Type B pancreatic cell (in vitro differentiated cells): Measurements from ENCODE around the gene EMX1. TPM values are rescaled to one million over a fixed set of nuclear protein-coding genes. Genes with fewer than 3 reads are reported as not detected.

ENCODE experiments used
- DNase-seq: peaks from one replicate; pipeline ENCODE4 v3.0.0; 2021; ENCODE audit warnings: mixed read lengths; ENCODE audit not compliant: unreplicated experiment; ENCODE audit errors: extremely low spot score
- H3K27ac Mint-ChIP-seq: 2 replicates; pipeline ENCODE4 v1.8.0; 2021; ENCODE audit warnings: mild to moderate bottlenecking, mixed read lengths
- H3K27me3 Mint-ChIP-seq: 2 replicates; pipeline ENCODE4 v1.8.0; 2021; ENCODE audit warnings: mixed read lengths
- H3K36me3 Mint-ChIP-seq: 2 replicates; pipeline ENCODE4 v1.8.0; 2021; ENCODE audit warnings: mixed read lengths
- H3K4me1 Mint-ChIP-seq: one replicate; pipeline ENCODE4 v1.8.0; 2021; ENCODE audit warnings: mixed read lengths; ENCODE audit not compliant: unreplicated experiment
- H3K4me3 Mint-ChIP-seq: 2 replicates; pipeline ENCODE4 v1.8.0; 2021; ENCODE audit warnings: mild to moderate bottlenecking, mixed read lengths
- H3K9me3 Mint-ChIP-seq: 2 replicates; pipeline ENCODE4 v1.8.0; 2021; ENCODE audit warnings: mixed read lengths
- CTCF ChIP-seq: fragments of 200-600 bp; sonication (generic); conservative IDR thresholded peaks from 2 replicates; pipeline ENCODE4 v1.5.0; 2021; ENCODE audit warnings: antibody characterized with exemption, mild to moderate bottlenecking
- total RNA-seq: library from RNA; stranded (reverse); gene quantifications from 2 replicates; pipeline ENCODE4 v1.2.1, GENCODE V29; 2021; ENCODE audit warnings: low replicate concordance

Gene EMX1
- total RNA-seq, 1 donor from 2014 or later: 0.97 TPM

- Mint-ChIP-seq H3K4me3 (no peak overlapping the region), H3K9me3 (no peaks in the 10 kb centered on the region), H3K27ac (no peak overlapping the region), H3K36me3 (no peaks in the 10 kb centered on the region), H3K27me3 (peaks cover 4% of the 10 kb centered on the region), H3K4me1 (no peaks in the 10 kb centered on the region)
- no peak for DNase-seq
- no peak for TF ChIP-seq CTCF
These were observed 32.3 kb downstream of the EMX1 start for GRCh38 chr2:72949642-72950041.

GRCh38 chr2:72950558-72951255 lies 33.4 kb downstream of the EMX1 start:
- no peak for DNase-seq
- TF ChIP-seq CTCF: no peak
- peaks cover 6% of the 10 kb centered on the region for H3K4me1 Mint-ChIP-seq
- H3K27ac Mint-ChIP-seq: no peak overlapping the region
- H3K4me3 Mint-ChIP-seq: no peak overlapping the region
- H3K27me3 Mint-ChIP-seq: peaks cover 4% of the 10 kb centered on the region
- H3K9me3 Mint-ChIP-seq: no peaks in the 10 kb centered on the region
- H3K36me3 Mint-ChIP-seq: no peaks in the 10 kb centered on the region

GRCh38 chr2:72951303-72952095 lies 34.2 kb downstream of the EMX1 start:
- Mint-ChIP-seq H3K4me3 (no peak overlapping the region), H3K4me1 (peaks cover 6% of the 10 kb centered on the region), H3K27ac (no peak overlapping the region), H3K9me3 (no peaks in the 10 kb centered on the region), H3K36me3 (no peaks in the 10 kb centered on the region), H3K27me3 (peaks cover 4% of the 10 kb centered on the region)
- TF ChIP-seq CTCF: no peak
- no peak for DNase-seq

GRCh38 chr2:72952110-72952823 lies 34.9 kb downstream of the EMX1 start:
- Mint-ChIP-seq H3K9me3 (no peaks in the 10 kb centered on the region), H3K27ac (no peak overlapping the region), H3K4me1 (peaks cover 6% of the 10 kb centered on the region), H3K4me3 (no peak overlapping the region), H3K36me3 (peaks cover 6% of the 10 kb centered on the region), H3K27me3 (peaks cover 4% of the 10 kb centered on the region)
- DNase-seq: no peak
- no peak for TF ChIP-seq CTCF

- Mint-ChIP-seq H3K9me3 (no peaks in the 10 kb centered on the region), H3K4me1 (peaks cover 6% of the 10 kb centered on the region), H3K4me3 (no peak overlapping the region), H3K36me3 (peaks cover 6% of the 10 kb centered on the region), H3K27me3 (peaks cover 4% of the 10 kb centered on the region), H3K27ac (no peak overlapping the region)
- no peak for DNase-seq
- no peak for TF ChIP-seq CTCF
These were observed 35.6 kb downstream of the EMX1 start for GRCh38 chr2:72952961-72953360.
